Right lobe of liver (tissue), 6 donors: Measurements from ENCODE around the gene KMT2C. TPM values are rescaled to one million over a fixed set of nuclear protein-coding genes. Genes with fewer than 3 reads are reported as not detected.
A peak's percentile ranks its signal among the peaks of the same experiment; 100 is the strongest.

ENCODE experiments used
- ATAC-seq, 4 donors: fragments of 200-7000 bp; cut with Tn5 transposase; one replicate each; pipeline ENCODE4 v1.9.1; 2020; ENCODE audit warnings: mild to moderate bottlenecking in 4 of 4, moderate library complexity in 4 of 4
- DNase-seq, 3 donors: peaks; one replicate each; pipeline ENCODE4 v3.0.0-alpha.2; 2020
- H3K27ac ChIP-seq, 3 donors: fragments of 200-600 bp; one replicate each; pipeline ENCODE4 v1.8.0; 2022
- H3K27me3 ChIP-seq, 2 donors: fragments of 200-600 bp; one replicate each; pipeline ENCODE4 v1.8.0; 2022
- H3K36me3 ChIP-seq, 4 donors: fragments of 200-600 bp; sonication (generic) in 1 of 4; one replicate each; pipeline versions ENCODE4 v1.5.1 to v1.8.0; 2017 to 2022; ENCODE audit warnings: control low read depth in 1 of 4
- H3K4me1 ChIP-seq, 4 donors: fragments of 200-600 bp; sonication (generic) in 1 of 4; one replicate each; pipeline versions ENCODE4 v1.5.1 to v1.8.0; 2017 to 2022; ENCODE audit warnings: control low read depth in 1 of 4
- H3K4me3 ChIP-seq, 3 donors: fragments of 200-600 bp; one replicate each; pipeline ENCODE4 v1.8.0; 2022
- H3K9me3 ChIP-seq, 4 donors: fragments of 200-600 bp; sonication (generic) in 1 of 4; one replicate each; pipeline versions ENCODE4 v1.5.1 to v1.8.0; 2017 to 2022; ENCODE audit warnings: control low read depth in 1 of 4
- CTCF ChIP-seq, 4 donors: fragments of 200-600 bp in 3 of 4; fragments of 450-650 bp in 1 of 4; IDR thresholded peaks; one replicate each; pipeline versions ENCODE4 v1.5.1 to v1.8.0; 2016 to 2022; ENCODE audit warnings: antibody characterized with exemption in 4 of 4, mild to moderate bottlenecking in 2 of 4
- POLR2A ChIP-seq: fragments of 450-650 bp; IDR thresholded peaks from one replicate; pipeline ENCODE4 v1.6.1; 2017; ENCODE audit warnings: antibody characterized with exemption, mild to moderate bottlenecking
- WGBS: methylation state at CpG from one replicate; pipeline ENCODE4 v1.1.6; 2018; ENCODE audit warnings: low coverage, low lambda C conversion rate; ENCODE audit not compliant: insufficient coverage; ENCODE audit errors: missing lambda C conversion rate; 5-methylcytosine and 5-hydroxymethylcytosine counted together
- intact Hi-C, 2 donors: fragments of 100-400 bp; cut with DNase I; formaldehyde crosslinking; loops; one replicate each; pipeline versions ENCODE4 v1.11.2 to v1.14.1; 2022
- total RNA-seq, 6 experiments: library from RNA; depleted of rRNA in 2 of 6; stranded (reverse); fragments of >200 nt in 2 of 6; fragmentation: NEBNext Ultra II Directional in 3 of 6; extraction: Animal tissue kit (Norgen Biotek cat#: 25700) in 3 of 6; gene quantifications; one replicate each; pipeline versions ENCODE4 v1.1.0 to v1.2.4, GENCODE V29; 2016 to 2023
- donor health status: DM: no; HTN: yes; CAD: no.
- donor health status: DM: no; HTN: no; CAD: no.
- donor health status: DM: no; HTN: no; CAD: no.
- donor health status: DM: no; HTN: yes; CAD: no.
- donor health status: DM: no; HTN: yes; CAD: no.

Gene KMT2C
- total RNA-seq, 6 experiments from 2014 or later, result 20.6 to 32.0 (median 29.9) TPM

DNA sequence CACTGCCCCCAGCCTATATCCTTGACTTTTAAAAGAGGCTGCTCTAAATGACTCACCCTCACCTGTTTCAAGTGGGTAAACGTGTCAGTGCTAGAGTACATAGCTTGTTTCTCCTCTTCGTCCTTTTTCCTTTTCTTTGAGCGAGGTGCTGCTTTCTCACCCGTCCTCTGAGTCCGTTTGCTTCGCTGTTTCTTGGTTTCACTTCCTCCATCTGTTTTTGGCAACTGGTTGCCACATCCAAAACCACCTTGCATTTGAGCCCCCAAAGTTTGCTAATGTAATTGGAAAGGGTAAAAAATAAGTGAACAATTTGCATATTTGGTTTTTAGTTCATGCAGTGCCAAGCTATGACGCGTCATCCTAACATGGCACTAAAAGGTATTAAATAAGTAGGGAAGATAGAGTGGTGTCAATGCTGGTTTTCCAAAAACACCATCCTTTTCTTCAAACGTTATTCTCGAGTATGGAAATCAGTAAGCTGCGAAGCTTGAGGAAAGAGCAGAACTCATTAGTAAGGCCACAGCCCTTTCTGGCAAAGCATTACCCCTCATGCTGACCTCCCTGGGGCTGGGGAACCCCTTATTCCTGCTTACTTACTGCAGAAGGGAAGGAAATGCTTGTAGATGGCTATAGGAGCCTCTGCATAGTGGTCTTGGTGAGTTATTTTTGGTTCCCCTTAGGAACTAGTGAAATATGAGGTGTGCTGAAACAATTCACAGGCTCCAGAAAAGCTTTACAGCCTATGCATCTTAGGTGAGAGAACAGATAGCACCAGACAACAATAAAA lies 276.8 kb downstream of the KMT2C start:
- Histone ChIP-seq H3K27ac (no peak overlapping the region), H3K4me3 (no peak overlapping the region), H3K4me1 (no peaks in the 10 kb centered on the region), H3K9me3 (no peaks in the 10 kb centered on the region), H3K27me3 (no peaks in the 10 kb centered on the region), H3K36me3 (peaks cover 0 to 88% (median 19%) of the 10 kb centered on the region in 4 donors)
- ATAC-seq, result peak in 1 of 4 donors; percentile 32
- no peak for DNase-seq
- intact Hi-C loops, result no loop called here
- TF ChIP-seq CTCF (IDR thresholded peaks at IDR 0.05) (no peak), POLR2A (no peak)
- WGBS, result 76% methylated on average over 11 of the region's 11 CpGs

GRCh38 chr7:152152267-152152666 lies 283.5 kb downstream of the KMT2C start:
- intact Hi-C loops, result no loop called here
- Histone ChIP-seq H3K4me1 (no peaks in the 10 kb centered on the region), H3K9me3 (no peaks in the 10 kb centered on the region), H3K4me3 (no peak overlapping the region), H3K36me3 (peaks cover 17 to 99% (median 30%) of the 10 kb centered on the region in 4 donors), H3K27me3 (no peaks in the 10 kb centered on the region), H3K27ac (no peak overlapping the region)
- ATAC-seq, result no peak
- DNase-seq, result no peak
- TF ChIP-seq CTCF (IDR thresholded peaks at IDR 0.05), result no peak
- no peak for TF ChIP-seq POLR2A
- 88% methylated on average over 5 of the region's 5 CpGs for WGBS

DNA sequence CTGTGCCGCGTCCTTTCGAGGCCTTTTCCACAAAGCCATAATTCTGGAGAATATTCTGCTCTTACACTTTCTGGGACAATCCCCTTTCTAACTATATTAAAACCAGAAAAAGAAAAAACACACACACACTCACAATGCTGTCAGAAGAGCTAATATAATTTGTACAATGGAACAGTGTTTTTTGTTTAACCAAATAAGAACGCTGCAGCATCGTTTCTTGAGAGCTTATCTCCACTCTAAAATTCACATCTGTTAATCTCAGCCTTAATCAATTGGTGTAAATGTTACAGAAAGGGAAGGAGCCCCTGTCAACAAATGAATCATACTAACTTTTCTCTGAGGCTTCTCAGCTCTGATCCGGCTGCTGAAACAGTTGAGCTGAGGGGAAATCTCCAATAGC lies 286.4 kb downstream of the KMT2C start:
- Histone ChIP-seq H3K36me3 (peaks cover 16 to 94% (median 36%) of the 10 kb centered on the region in 4 donors), H3K9me3 (no peaks in the 10 kb centered on the region), H3K4me3 (no peak overlapping the region), H3K27me3 (no peaks in the 10 kb centered on the region), H3K4me1 (no peaks in the 10 kb centered on the region), H3K27ac (no peak overlapping the region)
- DNase-seq (no peak), ATAC-seq (no peak)
- intact Hi-C loops, result no loop called here
- TF ChIP-seq CTCF (IDR thresholded peaks at IDR 0.05) (no peak), POLR2A (no peak)
- WGBS, result 90% methylated on average over 4 of the region's 6 CpGs

- no peaks in the 10 kb centered on the region for H3K27me3 ChIP-seq
- no peak for ATAC-seq
- no peaks in the 10 kb centered on the region for H3K4me1 ChIP-seq
- peaks cover 16 to 94% (median 36%) of the 10 kb centered on the region in 4 donors for H3K36me3 ChIP-seq
- H3K27ac ChIP-seq, result no peak overlapping the region
- no peak overlapping the region for H3K4me3 ChIP-seq
- 81% methylated on average over 3 of the region's 5 CpGs for WGBS
- DNase-seq, result no peak
- H3K9me3 ChIP-seq, result no peaks in the 10 kb centered on the region
- intact Hi-C loops, result no loop called here
- no peak for TF ChIP-seq CTCF (IDR thresholded peaks at IDR 0.05)
- TF ChIP-seq POLR2A, result no peak
Measured at GRCh38 chr7:152148706-152149105, 287.1 kb downstream of the KMT2C start.
